ENCODE data around the gene BTN1A1.

Gene BTN1A1

DNA sequence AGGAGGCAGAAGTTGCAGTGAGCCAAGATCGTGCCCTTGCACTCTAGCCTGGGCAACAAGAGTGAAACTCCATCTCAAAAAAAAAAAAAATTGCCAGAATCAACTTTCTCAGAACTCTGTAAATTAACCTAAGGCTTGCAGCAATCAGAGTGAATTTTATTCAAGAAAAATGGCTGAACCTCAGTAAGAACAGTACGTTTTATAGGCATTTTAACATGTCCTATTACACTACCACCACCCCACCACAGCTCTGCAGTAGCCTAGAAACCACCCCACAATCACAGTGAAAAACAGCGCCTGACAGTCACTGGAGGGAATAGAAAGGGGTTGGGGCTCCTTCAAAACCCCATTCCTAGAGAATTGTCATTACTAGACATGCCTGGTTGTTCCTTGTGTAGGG, 16.4 kb upstream of the BTN1A1 start:
- no peak for ATAC-seq
- TF ChIP-seq ESRRG (CRISPR knock-in tag; IDR thresholded peaks at IDR 0.05), result no peak
- no peak for TF ChIP-seq ZFP3 (CRISPR knock-in tag; IDR thresholded peaks at IDR 0.05)
- no peak for TF ChIP-seq ZNF8 (CRISPR knock-in tag; IDR thresholded peaks at IDR 0.05)
- TF ChIP-seq SNAI2 (CRISPR knock-in tag; IDR thresholded peaks at IDR 0.05), result no peak
- TF ChIP-seq CSDC2 (CRISPR knock-in tag; IDR thresholded peaks at IDR 0.05), result no peak
- TF ChIP-seq, protein P1, sequence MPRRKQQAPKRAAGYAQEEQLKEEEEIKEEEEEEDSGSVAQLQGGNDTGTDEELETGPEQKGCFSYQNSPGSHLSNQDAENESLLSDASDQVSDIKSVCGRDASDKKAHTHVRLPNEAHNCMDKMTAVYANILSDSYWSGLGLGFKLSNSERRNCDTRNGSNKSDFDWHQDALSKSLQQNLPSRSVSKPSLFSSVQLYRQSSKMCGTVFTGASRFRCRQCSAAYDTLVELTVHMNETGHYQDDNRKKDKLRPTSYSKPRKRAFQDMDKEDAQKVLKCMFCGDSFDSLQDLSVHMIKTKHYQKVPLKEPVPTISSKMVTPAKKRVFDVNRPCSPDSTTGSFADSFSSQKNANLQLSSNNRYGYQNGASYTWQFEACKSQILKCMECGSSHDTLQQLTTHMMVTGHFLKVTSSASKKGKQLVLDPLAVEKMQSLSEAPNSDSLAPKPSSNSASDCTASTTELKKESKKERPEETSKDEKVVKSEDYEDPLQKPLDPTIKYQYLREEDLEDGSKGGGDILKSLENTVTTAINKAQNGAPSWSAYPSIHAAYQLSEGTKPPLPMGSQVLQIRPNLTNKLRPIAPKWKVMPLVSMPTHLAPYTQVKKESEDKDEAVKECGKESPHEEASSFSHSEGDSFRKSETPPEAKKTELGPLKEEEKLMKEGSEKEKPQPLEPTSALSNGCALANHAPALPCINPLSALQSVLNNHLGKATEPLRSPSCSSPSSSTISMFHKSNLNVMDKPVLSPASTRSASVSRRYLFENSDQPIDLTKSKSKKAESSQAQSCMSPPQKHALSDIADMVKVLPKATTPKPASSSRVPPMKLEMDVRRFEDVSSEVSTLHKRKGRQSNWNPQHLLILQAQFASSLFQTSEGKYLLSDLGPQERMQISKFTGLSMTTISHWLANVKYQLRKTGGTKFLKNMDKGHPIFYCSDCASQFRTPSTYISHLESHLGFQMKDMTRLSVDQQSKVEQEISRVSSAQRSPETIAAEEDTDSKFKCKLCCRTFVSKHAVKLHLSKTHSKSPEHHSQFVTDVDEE (CRISPR knock-in tag; IDR thresholded peaks at IDR 0.05), result no peak
- no peak for TF ChIP-seq RARB (CRISPR knock-in tag; IDR thresholded peaks at IDR 0.05)
- TF ChIP-seq ZNF565 (CRISPR knock-in tag; conservative IDR thresholded peaks at IDR 0.05; ENCODE audit: low read depth), result no peak
- TF ChIP-seq, protein P2, sequence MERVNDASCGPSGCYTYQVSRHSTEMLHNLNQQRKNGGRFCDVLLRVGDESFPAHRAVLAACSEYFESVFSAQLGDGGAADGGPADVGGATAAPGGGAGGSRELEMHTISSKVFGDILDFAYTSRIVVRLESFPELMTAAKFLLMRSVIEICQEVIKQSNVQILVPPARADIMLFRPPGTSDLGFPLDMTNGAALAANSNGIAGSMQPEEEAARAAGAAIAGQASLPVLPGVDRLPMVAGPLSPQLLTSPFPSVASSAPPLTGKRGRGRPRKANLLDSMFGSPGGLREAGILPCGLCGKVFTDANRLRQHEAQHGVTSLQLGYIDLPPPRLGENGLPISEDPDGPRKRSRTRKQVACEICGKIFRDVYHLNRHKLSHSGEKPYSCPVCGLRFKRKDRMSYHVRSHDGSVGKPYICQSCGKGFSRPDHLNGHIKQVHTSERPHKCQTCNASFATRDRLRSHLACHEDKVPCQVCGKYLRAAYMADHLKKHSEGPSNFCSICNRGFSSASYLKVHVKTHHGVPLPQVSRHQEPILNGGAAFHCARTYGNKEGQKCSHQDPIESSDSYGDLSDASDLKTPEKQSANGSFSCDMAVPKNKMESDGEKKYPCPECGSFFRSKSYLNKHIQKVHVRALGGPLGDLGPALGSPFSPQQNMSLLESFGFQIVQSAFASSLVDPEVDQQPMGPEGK (CRISPR knock-in tag; IDR thresholded peaks at IDR 0.05; ENCODE audit: borderline replicate concordance), result no peak
- TF ChIP-seq, protein P3, sequence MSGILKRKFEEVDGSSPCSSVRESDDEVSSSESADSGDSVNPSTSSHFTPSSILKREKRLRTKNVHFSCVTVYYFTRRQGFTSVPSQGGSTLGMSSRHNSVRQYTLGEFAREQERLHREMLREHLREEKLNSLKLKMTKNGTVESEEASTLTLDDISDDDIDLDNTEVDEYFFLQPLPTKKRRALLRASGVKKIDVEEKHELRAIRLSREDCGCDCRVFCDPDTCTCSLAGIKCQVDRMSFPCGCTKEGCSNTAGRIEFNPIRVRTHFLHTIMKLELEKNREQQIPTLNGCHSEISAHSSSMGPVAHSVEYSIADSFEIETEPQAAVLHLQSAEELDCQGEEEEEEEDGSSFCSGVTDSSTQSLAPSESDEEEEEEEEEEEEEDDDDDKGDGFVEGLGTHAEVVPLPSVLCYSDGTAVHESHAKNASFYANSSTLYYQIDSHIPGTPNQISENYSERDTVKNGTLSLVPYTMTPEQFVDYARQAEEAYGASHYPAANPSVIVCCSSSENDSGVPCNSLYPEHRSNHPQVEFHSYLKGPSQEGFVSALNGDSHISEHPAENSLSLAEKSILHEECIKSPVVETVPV (CRISPR knock-in tag; IDR thresholded peaks at IDR 0.05), result no peak
- TF ChIP-seq ZFP30 (CRISPR knock-in tag; IDR thresholded peaks at IDR 0.05), result no peak
- no peak for TF ChIP-seq GLIS3 (CRISPR knock-in tag; IDR thresholded peaks at IDR 0.05)
- no peak for TF ChIP-seq ZNF70 (CRISPR knock-in tag; IDR thresholded peaks at IDR 0.05)
- TF ChIP-seq OSR1 (CRISPR knock-in tag; IDR thresholded peaks at IDR 0.05), result no peak
- no peak for TF ChIP-seq ISL1 (CRISPR knock-in tag; IDR thresholded peaks at IDR 0.05)
- TF ChIP-seq, protein P4, sequence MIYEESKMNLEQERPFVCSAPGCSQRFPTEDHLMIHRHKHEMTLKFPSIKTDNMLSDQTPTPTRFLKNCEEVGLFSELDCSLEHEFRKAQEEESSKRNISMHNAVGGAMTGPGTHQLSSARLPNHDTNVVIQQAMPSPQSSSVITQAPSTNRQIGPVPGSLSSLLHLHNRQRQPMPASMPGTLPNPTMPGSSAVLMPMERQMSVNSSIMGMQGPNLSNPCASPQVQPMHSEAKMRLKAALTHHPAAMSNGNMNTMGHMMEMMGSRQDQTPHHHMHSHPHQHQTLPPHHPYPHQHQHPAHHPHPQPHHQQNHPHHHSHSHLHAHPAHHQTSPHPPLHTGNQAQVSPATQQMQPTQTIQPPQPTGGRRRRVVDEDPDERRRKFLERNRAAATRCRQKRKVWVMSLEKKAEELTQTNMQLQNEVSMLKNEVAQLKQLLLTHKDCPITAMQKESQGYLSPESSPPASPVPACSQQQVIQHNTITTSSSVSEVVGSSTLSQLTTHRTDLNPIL (CRISPR knock-in tag; IDR thresholded peaks at IDR 0.05; ENCODE audit: low read depth), result no peak
- TF ChIP-seq TOX (CRISPR knock-in tag; IDR thresholded peaks at IDR 0.05; ENCODE audit: borderline replicate concordance), result no peak

DNA sequence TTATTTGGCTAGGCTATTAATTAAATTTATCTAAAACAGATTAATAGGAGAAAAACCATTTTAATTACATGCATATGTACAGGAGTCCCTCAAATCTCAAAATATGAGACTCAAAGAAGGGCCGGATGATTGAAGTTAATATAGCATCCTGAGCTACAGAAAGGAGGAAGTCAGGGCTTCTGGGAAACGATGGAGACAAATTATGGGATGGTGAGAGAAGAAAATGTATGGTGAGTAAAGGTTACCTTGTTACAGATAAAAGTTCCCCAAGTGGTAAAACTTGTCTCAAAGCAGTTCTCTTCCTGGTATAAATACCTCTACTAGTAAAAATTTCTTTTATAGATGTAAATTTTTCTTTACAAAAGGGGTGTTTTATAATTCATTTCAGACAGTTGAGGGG, 15.9 kb upstream of the BTN1A1 start:
- TF ChIP-seq, protein P5, sequence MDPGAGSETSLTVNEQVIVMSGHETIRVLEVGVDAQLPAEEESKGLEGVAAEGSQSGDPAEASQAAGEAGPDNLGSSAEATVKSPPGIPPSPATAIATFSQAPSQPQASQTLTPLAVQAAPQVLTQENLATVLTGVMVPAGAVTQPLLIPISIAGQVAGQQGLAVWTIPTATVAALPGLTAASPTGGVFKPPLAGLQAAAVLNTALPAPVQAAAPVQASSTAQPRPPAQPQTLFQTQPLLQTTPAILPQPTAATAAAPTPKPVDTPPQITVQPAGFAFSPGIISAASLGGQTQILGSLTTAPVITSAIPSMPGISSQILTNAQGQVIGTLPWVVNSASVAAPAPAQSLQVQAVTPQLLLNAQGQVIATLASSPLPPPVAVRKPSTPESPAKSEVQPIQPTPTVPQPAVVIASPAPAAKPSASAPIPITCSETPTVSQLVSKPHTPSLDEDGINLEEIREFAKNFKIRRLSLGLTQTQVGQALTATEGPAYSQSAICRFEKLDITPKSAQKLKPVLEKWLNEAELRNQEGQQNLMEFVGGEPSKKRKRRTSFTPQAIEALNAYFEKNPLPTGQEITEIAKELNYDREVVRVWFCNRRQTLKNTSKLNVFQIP (CRISPR knock-in tag; IDR thresholded peaks at IDR 0.05; ENCODE audit: borderline replicate concordance, low read depth), result no peak
- no peak for TF ChIP-seq CSDC2 (CRISPR knock-in tag; IDR thresholded peaks at IDR 0.05)
- TF ChIP-seq, protein P2 (CRISPR knock-in tag; IDR thresholded peaks at IDR 0.05; ENCODE audit: borderline replicate concordance), result no peak
- TF ChIP-seq ZFP30 (CRISPR knock-in tag; IDR thresholded peaks at IDR 0.05), result no peak
- TF ChIP-seq TCF4 (CRISPR knock-in tag; IDR thresholded peaks at IDR 0.05; ENCODE audit: borderline replicate concordance), result no peak
- no peak for TF ChIP-seq GLIS3 (CRISPR knock-in tag; IDR thresholded peaks at IDR 0.05)
- no peak for TF ChIP-seq SNAI2 (CRISPR knock-in tag; IDR thresholded peaks at IDR 0.05)
- TF ChIP-seq ZC3H10 (CRISPR knock-in tag; IDR thresholded peaks at IDR 0.05), result no peak
- no peak for TF ChIP-seq ZNF8 (CRISPR knock-in tag; IDR thresholded peaks at IDR 0.05)
- no peak for TF ChIP-seq ZNF565 (CRISPR knock-in tag; conservative IDR thresholded peaks at IDR 0.05; ENCODE audit: low read depth)
- TF ChIP-seq, protein P4 (CRISPR knock-in tag; IDR thresholded peaks at IDR 0.05; ENCODE audit: low read depth), result no peak
- TF ChIP-seq ZFP3 (CRISPR knock-in tag; IDR thresholded peaks at IDR 0.05), result no peak
- no peak for TF ChIP-seq ISL1 (CRISPR knock-in tag; IDR thresholded peaks at IDR 0.05)
- TF ChIP-seq, protein P1 (CRISPR knock-in tag; IDR thresholded peaks at IDR 0.05), result no peak
- TF ChIP-seq ZNF70 (CRISPR knock-in tag; IDR thresholded peaks at IDR 0.05), result no peak
- TF ChIP-seq, protein P3 (CRISPR knock-in tag; IDR thresholded peaks at IDR 0.05), result no peak
- no peak for TF ChIP-seq ESRRG (CRISPR knock-in tag; IDR thresholded peaks at IDR 0.05)
- TF ChIP-seq BACH2 (CRISPR knock-in tag; IDR thresholded peaks at IDR 0.05; ENCODE audit: borderline replicate concordance), result no peak
- ATAC-seq, result no peak
